HG02571 (cell line): ENCODE results near the gene HLTF.
"Not testable (repeated sequence)": the region's sequence is repeated elsewhere in the genome, so short reads cannot be mapped to it uniquely, and the experiment has no call there.

Experiments used
- ATAC-seq: cut with Tn5 transposase; IDR thresholded peaks from one replicate; pipeline ENCODE4 v1.9.1; 2021; ENCODE audit warnings: mild to moderate bottlenecking, moderate library complexity; ENCODE audit not compliant: unreplicated experiment

The HLTF gene, protein sequence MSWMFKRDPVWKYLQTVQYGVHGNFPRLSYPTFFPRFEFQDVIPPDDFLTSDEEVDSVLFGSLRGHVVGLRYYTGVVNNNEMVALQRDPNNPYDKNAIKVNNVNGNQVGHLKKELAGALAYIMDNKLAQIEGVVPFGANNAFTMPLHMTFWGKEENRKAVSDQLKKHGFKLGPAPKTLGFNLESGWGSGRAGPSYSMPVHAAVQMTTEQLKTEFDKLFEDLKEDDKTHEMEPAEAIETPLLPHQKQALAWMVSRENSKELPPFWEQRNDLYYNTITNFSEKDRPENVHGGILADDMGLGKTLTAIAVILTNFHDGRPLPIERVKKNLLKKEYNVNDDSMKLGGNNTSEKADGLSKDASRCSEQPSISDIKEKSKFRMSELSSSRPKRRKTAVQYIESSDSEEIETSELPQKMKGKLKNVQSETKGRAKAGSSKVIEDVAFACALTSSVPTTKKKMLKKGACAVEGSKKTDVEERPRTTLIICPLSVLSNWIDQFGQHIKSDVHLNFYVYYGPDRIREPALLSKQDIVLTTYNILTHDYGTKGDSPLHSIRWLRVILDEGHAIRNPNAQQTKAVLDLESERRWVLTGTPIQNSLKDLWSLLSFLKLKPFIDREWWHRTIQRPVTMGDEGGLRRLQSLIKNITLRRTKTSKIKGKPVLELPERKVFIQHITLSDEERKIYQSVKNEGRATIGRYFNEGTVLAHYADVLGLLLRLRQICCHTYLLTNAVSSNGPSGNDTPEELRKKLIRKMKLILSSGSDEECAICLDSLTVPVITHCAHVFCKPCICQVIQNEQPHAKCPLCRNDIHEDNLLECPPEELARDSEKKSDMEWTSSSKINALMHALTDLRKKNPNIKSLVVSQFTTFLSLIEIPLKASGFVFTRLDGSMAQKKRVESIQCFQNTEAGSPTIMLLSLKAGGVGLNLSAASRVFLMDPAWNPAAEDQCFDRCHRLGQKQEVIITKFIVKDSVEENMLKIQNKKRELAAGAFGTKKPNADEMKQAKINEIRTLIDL

GRCh38 chr3:149086232-149086988 lies at the start of gene HLTF:
Gene HLTF (minus strand): TSS chr3:149086533. CDS start chr3:149086336, 197 bp downstream.
- peak; percentile 98 for ATAC-seq

DNA sequence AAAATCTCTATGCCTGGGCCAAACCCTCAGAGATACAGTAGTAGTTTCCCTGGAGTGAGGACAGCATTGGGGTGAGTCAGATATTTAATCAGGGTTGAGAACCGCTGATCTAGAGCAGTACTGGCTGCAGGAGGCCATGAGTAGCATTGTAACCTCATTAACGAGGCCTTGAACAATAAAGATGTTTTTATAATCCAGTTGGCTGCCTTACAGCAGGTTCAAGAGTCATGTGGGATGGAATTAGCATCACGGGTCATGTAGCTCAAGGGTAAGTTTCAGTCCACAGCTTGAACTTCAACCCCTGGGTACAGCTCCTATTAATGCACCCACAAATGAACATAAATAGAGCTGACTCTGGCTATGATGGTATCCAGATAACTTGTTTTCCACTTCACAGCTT lies 48.2 kb upstream of the HLTF start:
- ATAC-seq = no peak

DNA sequence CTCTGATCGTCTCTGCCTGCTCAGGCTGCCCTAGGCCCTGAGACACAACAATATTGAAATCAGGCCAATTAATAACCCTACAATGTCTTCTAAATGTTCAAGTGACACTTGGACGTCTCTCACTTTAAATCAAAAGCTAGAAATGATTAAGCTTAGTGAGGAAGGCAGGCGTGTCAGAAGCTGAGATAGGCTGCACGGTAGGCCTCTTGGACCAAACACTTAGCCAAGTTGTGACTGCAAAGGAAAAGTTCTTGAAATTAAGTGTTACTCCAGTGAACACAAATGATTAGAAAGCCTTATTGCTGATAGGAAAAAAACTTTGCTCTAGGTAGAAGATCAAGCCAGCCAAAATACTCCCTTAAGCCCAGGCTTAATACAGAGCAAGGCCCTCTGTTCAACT lies 45.3 kb upstream of the HLTF start:
- ATAC-seq = no peak

GRCh38 chr3:149129326-149130205 lies 43.2 kb upstream of the HLTF start, which contains the start of gene HPS3:
Gene HPS3 (plus strand): TSS chr3:149129638. CDS start chr3:149129724, 86 bp downstream.
- ATAC-seq = peak; percentile 96

GRCh38 chr3:149128821-149129220 lies 42.5 kb upstream of the HLTF start:
- no peak for ATAC-seq

GRCh38 chr3:149122721-149123578 lies 36.6 kb upstream of the HLTF start:
- no peak for ATAC-seq

GRCh38 chr3:149120051-149120972 lies 34.0 kb upstream of the HLTF start:
- peak; percentile 66 for ATAC-seq

DNA sequence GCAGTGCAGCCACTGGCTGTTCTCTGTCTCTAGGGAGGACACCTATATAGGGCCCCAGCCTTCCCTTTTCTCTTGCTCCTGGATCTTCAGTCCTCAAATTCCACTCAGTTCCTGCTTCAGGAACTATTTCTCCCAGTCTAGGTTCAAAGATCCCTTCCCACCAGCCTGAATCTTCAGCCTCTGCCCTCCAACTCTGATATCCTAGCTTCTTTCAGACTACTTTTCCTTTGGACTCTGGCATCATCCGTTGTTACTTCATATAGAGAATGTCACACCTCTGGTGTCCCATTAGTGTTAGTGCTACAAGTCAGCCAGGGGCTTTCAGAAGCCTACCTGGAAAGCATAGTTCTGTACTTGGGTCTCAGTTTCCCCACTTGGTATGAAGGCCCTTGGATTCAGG lies 33.1 kb upstream of the HLTF start:
- ATAC-seq = no peak

DNA sequence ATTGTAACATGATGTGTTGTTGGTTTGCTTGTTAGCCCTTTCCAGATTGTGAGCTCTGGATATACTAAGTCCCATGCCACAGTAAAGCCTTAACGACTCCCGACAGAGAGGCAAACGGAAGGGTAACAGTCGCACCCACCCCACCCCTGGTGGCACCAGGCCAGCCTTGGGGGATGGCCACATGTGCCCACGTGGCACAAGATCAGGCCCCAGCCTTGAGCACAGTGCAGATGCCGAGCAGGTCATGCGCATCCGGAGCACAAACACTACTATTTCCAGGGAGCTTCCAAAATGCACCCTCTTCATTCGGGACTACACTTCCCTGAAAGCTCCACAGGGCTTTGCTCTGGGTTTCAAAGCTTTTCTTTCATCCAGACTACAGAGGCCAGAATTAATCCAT lies 32.4 kb upstream of the HLTF start:
- no peak for ATAC-seq

GRCh38 chr3:149115114-149115513 lies 28.8 kb upstream of the HLTF start:
- no peak for ATAC-seq

GRCh38 chr3:149114458-149114857 lies 28.1 kb upstream of the HLTF start:
- ATAC-seq = no peak

- no peak for ATAC-seq
Observed at GRCh38 chr3:149104484-149104883, 18.2 kb upstream of the HLTF start.

- ATAC-seq = no peak
Observed at GRCh38 chr3:149101641-149102040, 15.3 kb upstream of the HLTF start.

DNA sequence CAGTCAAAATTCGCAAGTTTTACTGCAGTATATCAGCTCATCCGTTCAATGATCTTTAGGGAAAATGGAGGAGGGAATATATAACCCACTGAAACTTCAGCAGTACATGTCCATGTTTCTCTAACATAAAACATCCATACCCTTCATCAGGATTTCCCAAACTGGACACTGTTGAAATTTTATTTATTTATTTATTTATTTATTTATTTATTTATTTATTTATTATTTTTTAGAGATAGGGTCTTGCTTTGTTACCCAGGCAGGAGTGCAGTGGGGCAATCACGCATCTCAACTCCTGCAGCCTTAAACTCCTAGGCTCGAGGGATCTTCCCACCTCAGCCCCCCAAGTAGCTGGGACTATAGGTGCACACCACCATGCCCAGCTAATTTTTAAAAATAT lies 14.8 kb upstream of the HLTF start:
- no peak for ATAC-seq

GRCh38 chr3:149097987-149098386 lies 11.7 kb upstream of the HLTF start:
- ATAC-seq = not testable (repeated sequence)

GRCh38 chr3:149095487-149095886 lies 9.2 kb upstream of the HLTF start:
- ATAC-seq = peak; percentile 73

GRCh38 chr3:149091983-149092382 lies 5.7 kb upstream of the HLTF start:
- ATAC-seq = no peak

GRCh38 chr3:149090907-149091306 lies 4.6 kb upstream of the HLTF start:
- no peak for ATAC-seq
